ENCODE data around the gene ARHGEF6. TPM values are rescaled to one million over a fixed set of nuclear protein-coding genes. Genes with fewer than 3 reads are reported as not detected.

Gene ARHGEF6
- total RNA-seq, 2 donors from 2014 or later: 5.7 to 8.2 TPM

DNA sequence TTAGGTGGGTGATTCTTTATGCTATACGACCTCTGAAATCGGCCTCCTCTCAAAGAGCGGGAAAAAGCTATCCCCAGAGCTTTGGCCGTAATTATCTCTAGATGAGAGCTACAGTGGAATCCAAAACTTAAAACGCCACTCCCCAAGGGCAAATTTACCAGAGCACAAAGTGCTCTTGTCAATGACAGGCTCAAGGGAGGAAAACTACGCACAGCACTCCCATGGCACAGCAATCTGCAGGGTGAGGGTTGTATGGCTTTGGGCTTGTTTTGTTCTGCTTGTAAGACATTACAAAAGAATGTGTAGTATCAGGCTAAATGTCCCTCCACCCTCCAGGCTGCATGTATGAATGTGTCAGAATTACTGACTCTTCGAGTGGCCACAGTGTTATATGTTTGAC is 44.0 kb downstream of the ARHGEF6 start:
- Histone ChIP-seq H3K27ac (no peak overlapping the region), H3K36me3 (replicated peaks in 1 of 2; ENCODE audit: insufficient read depth in 1 of 2, low read depth in 2 of 2) (no peaks in the 10 kb centered on the region), H3K9me3 (no peaks in the 10 kb centered on the region), H3K4me3 (no peak overlapping the region), H3K4me1 (no peaks in the 10 kb centered on the region), H3K27me3 (no peaks in the 10 kb centered on the region)
- TF ChIP-seq, protein P1, sequence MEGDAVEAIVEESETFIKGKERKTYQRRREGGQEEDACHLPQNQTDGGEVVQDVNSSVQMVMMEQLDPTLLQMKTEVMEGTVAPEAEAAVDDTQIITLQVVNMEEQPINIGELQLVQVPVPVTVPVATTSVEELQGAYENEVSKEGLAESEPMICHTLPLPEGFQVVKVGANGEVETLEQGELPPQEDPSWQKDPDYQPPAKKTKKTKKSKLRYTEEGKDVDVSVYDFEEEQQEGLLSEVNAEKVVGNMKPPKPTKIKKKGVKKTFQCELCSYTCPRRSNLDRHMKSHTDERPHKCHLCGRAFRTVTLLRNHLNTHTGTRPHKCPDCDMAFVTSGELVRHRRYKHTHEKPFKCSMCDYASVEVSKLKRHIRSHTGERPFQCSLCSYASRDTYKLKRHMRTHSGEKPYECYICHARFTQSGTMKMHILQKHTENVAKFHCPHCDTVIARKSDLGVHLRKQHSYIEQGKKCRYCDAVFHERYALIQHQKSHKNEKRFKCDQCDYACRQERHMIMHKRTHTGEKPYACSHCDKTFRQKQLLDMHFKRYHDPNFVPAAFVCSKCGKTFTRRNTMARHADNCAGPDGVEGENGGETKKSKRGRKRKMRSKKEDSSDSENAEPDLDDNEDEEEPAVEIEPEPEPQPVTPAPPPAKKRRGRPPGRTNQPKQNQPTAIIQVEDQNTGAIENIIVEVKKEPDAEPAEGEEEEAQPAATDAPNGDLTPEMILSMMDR (IDR thresholded peaks at IDR 0.05): no peak
- no peak for TF ChIP-seq POLR2A (IDR thresholded peaks at IDR 0.05)
- DNase-seq (no peak), ATAC-seq (no peak)
- intact Hi-C loops (cut with DNase I): no loop called here
- WGBS, 2 donors: 85 to 88% methylated on average over 4 to 7 of the region's 7 CpGs

DNA sequence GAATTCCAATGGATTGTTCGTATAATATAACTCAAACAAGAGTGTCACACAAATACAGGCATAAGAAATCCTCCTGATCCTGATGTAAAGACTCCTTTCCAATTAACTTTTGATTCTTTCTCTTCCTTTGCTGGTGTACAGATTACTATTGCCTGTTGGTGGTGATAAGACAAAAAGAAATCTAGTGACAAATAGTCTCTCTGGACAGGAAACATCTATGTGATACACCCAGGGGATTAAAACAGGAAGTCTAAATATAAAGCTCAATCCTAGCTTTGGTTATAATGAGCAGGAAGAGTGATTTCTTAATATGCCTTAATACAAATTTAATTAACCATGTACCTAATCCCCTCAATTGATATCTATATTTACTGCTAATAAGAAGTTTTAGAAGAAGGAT is 45.1 kb downstream of the ARHGEF6 start:
- H3K9me3 ChIP-seq: no peaks in the 10 kb centered on the region
- H3K4me1 ChIP-seq: no peaks in the 10 kb centered on the region
- no peak overlapping the region for H3K27ac ChIP-seq
- no peak for DNase-seq
- H3K4me3 ChIP-seq: no peak overlapping the region
- 85 to 88% methylated on average over 1 of the region's 1 CpG for WGBS, 2 donors
- no peaks in the 10 kb centered on the region for H3K27me3 ChIP-seq
- intact Hi-C loops (cut with DNase I): no loop called here
- H3K36me3 ChIP-seq (replicated peaks in 1 of 2; ENCODE audit: insufficient read depth in 1 of 2, low read depth in 2 of 2): no peaks in the 10 kb centered on the region
- TF ChIP-seq, protein P1 (IDR thresholded peaks at IDR 0.05): no peak
- no peak for TF ChIP-seq POLR2A (IDR thresholded peaks at IDR 0.05)
- ATAC-seq: no peak

DNA sequence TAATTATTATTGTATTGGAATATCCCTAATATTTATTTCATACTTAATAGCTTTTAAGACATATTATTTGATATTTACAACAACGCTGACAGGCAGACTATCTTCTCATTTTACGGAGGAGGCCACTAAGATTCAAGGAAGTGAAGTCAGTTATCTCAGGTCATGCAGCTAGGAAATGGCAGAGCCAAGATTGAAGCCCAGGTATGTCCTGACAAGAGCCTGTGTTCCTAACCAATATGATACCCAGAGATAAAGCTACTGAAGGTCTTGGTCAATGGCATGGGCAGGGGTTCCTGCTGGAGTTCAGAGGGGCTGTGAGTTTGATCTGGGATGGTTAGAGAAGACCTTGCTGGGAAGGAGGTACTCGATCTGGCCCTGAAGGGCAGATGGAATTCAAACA is 47.1 kb downstream of the ARHGEF6 start:
- DNase-seq (no peak), ATAC-seq (no peak)
- WGBS, 2 donors: 80 to 88% methylated on average over 3 of the region's 3 CpGs
- Histone ChIP-seq H3K4me3 (no peak overlapping the region), H3K9me3 (no peaks in the 10 kb centered on the region), H3K27ac (no peak overlapping the region), H3K4me1 (no peaks in the 10 kb centered on the region), H3K27me3 (no peaks in the 10 kb centered on the region), H3K36me3 (replicated peaks in 1 of 2; ENCODE audit: insufficient read depth in 1 of 2, low read depth in 2 of 2) (no peaks in the 10 kb centered on the region)
- intact Hi-C loops (cut with DNase I): no loop called here
- no peak for TF ChIP-seq POLR2A (IDR thresholded peaks at IDR 0.05)
- TF ChIP-seq, protein P1 (IDR thresholded peaks at IDR 0.05): no peak

DNA sequence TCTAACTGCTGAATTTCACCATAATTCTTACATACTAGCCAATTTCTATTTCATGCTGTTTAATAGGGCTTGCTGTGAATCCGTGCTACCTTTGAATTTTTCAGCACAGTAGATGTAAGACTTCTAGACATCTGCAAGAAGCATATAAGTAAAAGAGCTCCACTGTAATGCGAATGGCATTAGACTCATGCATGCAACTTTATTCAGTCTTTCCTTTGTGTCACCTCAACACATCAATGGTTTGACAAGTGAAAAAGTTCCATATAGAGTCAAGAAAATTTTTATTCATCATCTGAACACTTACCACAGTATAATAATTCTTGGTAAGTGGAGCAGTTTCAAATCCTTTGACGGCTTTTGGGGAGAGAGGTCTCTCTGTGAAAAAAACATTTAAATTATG is 48.9 kb downstream of the ARHGEF6 start:
- Histone ChIP-seq H3K27ac (no peak overlapping the region), H3K9me3 (no peaks in the 10 kb centered on the region), H3K27me3 (no peaks in the 10 kb centered on the region), H3K36me3 (replicated peaks in 1 of 2; ENCODE audit: insufficient read depth in 1 of 2, low read depth in 2 of 2) (no peaks in the 10 kb centered on the region), H3K4me3 (no peak overlapping the region), H3K4me1 (no peaks in the 10 kb centered on the region)
- intact Hi-C loops (cut with DNase I): no loop called here
- DNase-seq (no peak), ATAC-seq (no peak)
- 87 to 95% methylated on average over 3 of the region's 3 CpGs for WGBS, 2 donors
- no peak for TF ChIP-seq POLR2A (IDR thresholded peaks at IDR 0.05)
- TF ChIP-seq, protein P1 (IDR thresholded peaks at IDR 0.05): no peak

DNA sequence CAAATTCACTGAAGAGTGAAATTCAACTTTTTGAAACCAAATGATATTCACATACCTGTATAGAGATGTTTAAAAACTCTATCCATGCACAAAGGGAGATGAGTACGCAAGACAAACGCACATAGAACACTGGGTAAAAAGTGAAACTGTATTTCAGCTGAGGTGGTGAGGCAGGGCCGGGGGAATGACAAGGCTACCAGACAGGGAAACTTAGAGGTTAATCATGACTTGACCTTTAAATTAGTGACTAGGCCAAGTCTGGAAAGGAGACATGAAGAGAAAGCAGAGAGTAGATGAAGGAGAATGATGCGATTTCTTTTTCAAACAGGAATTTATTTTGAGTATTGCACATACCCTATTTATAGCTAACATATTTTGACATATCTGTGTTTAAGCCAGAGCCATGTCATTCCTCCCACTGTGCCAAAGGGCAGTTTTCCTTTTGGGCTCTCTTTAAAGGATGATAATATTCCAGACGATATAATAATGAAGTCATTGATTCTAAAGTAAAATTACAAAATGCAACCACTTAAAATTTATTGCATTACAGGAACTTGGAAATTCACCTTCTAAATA is 49.4 kb downstream of the ARHGEF6 start:
- no peak overlapping the region for H3K4me3 ChIP-seq
- intact Hi-C loops (cut with DNase I): no loop called here
- ATAC-seq (no peak), DNase-seq (no peak)
- no peak overlapping the region for H3K27ac ChIP-seq
- H3K27me3 ChIP-seq: no peaks in the 10 kb centered on the region
- 77 to 79% methylated on average over 5 of the region's 5 CpGs for WGBS, 2 donors
- TF ChIP-seq, protein P1 (IDR thresholded peaks at IDR 0.05): no peak
- TF ChIP-seq POLR2A (IDR thresholded peaks at IDR 0.05): no peak
- no peaks in the 10 kb centered on the region for H3K9me3 ChIP-seq
- no peaks in the 10 kb centered on the region for H3K36me3 ChIP-seq (replicated peaks in 1 of 2; ENCODE audit: insufficient read depth in 1 of 2, low read depth in 2 of 2)
- H3K4me1 ChIP-seq: no peaks in the 10 kb centered on the region
